MM.1S (cell line): ENCODE measurements around the gene ALKBH5.

Experiments
- EZH2 ChIP-seq: fragments of 300-600 bp; sonication (generic); optimal IDR thresholded peaks from 2 replicates; pipeline ENCODE3; 2017; ENCODE audit warnings: low read depth, mild to moderate bottlenecking, antibody characterized with exemption, low read length, mixed read lengths
- EZH2phosphoT487 ChIP-seq: fragments of 300-600 bp; sonication (generic); IDR thresholded peaks from 2 replicates; pipeline ENCODE4 v1.6.1; 2018; ENCODE audit warnings: antibody characterized with exemption, low read length

DNA sequence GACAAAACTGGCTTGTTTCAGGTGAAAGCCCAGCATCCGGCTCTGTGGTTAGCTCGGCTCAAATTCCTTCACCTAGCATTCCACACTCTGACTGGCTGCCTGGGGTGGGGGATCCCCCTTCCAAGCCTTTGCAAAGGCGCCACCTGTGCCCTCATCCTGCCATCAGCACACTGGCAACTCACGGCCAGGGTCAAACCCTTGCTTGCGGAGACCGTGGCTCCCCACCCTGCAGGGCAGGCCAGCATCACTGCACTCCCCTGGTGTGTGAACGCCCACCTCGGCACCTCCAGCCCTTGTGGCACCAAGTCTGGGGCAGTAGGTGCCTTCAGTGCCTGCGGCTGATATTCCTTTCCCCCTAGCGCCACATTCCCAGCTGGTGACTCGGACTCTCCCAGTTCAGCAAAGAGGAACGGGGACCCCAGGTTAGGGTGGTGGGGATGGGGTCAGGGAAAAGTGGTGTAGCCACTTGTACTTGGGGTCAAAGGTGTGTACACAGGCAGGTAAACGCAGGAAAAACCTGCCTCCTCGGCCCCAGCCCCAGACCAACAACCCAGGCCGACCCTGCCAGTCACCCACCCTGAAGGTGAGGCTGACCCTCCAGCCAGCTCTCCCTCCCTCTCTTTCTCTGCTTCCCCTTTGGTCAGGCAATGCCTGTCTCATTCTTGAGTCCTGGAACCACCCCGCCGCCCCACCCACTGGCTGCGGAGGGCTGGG is 73.8 kb downstream of the ALKBH5 start:
- TF ChIP-seq EZH2 (no peak), EZH2phosphoT487 (no peak)
